Fibroblast of pulmonary artery (primary cell): ENCODE data around the gene GATA2.

ENCODE experiments used
- DNase-seq: peaks from one replicate; pipeline ENCODE4 v3.0.0-alpha.2; 2010; ENCODE audit warnings: low read depth
- H3K4me3 ChIP-seq: replicated peaks from 2 replicates; pipeline ENCODE4 v1.5.1; 2011; ENCODE audit warnings: low read depth, mild to moderate bottlenecking, control low read depth, low read length, moderate library complexity
- CTCF ChIP-seq: IDR thresholded peaks from 2 replicates; pipeline ENCODE4 v1.5.1; 2011; ENCODE audit warnings: mild to moderate bottlenecking, control low read depth, low read length, inconsistent platforms; ENCODE audit errors: missing control alignments

The GATA2 gene

GRCh38 chr3:128492671-128493569 lies at the start of gene GATA2:
Gene GATA2, minus strand, starts transcription at chr3:128493201. Its CDS starts 6,170 bp downstream, at chr3:128487031.
- TF ChIP-seq CTCF = no peak
- H3K4me3 ChIP-seq = peak within 1 kb of the TSS; percentile 3
- no peak for DNase-seq

DNA sequence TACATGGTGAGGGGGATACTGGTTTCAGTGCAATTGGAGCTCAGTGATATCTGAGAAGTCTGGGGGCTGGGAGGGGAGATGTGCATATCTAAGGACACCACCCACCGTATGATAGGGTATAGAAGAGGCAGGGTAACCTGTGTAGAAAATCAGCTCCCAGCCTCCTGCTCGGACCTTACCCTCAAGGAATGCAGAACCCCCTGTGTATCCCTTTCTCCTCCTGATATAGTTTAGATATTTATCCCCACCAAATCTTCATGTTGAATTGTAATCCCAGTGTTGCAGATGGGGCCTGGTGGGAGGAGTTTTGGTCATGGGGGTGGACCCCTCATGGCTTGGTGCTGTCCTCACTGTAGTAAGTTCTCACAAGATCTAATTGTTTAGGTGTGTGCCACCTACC lies 48.2 kb upstream of the GATA2 start:
- TF ChIP-seq CTCF = no peak

DNA sequence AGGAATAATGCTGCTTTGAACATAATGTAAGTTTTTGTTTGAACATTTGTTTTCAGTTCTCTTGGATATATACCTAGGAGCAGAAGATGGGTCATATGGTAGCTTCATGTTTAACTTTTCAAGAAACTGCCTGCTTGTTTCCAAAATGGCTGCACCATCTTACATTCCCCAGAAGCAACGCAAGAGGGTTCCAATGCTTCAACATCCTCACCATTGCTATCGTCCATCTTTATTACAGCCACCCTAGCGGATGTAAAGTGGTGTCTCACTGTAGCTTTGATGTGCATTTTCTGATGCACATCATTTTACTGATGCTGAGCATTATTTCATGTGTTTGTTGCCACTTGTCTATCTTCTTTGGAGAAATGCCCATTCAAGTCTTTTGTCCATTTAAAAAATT lies 46.4 kb upstream of the GATA2 start:
- no peak for DNase-seq
- no peak for TF ChIP-seq CTCF
- no peak overlapping the region for H3K4me3 ChIP-seq

More for the DNA sequence above, 48.2 kb upstream of the GATA2 start:
- DNase-seq = no peak
- H3K4me3 ChIP-seq = no peak overlapping the region

DNA sequence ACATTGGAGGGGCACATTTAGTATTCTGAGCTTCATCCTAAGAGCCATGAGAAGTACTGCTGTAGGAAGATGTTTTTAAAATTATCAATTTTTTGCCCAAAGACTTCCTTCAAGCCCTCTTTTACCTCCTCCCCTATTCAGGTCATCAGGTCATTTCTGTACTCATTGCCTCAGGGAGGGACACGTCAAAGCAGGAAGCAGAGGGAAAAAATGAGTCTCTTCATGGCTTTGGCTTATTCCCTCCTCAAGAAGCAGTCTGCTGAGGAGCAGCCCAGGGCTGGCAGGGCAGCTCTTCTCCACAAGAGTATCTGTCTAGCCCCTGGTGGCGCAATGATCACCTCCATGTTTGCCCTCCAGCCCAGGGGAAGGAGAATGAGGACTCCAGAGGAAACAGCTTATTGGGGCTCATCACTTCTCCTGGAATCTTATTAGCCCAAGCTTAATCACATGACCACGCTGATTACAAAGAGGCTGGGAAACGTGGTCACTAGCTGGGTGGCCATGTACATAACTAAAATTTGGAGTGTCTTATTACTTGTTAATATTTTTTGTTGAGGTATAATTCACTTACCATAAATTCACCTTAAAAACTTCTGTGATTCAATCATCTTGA lies 44.2 kb upstream of the GATA2 start:
- H3K4me3 ChIP-seq = no peak overlapping the region
- DNase-seq = no peak
- TF ChIP-seq CTCF = no peak

GRCh38 chr3:128532012-128532983 lies 39.3 kb upstream of the GATA2 start:
- no peak for TF ChIP-seq CTCF
- H3K4me3 ChIP-seq = no peak overlapping the region
- no peak for DNase-seq

DNA sequence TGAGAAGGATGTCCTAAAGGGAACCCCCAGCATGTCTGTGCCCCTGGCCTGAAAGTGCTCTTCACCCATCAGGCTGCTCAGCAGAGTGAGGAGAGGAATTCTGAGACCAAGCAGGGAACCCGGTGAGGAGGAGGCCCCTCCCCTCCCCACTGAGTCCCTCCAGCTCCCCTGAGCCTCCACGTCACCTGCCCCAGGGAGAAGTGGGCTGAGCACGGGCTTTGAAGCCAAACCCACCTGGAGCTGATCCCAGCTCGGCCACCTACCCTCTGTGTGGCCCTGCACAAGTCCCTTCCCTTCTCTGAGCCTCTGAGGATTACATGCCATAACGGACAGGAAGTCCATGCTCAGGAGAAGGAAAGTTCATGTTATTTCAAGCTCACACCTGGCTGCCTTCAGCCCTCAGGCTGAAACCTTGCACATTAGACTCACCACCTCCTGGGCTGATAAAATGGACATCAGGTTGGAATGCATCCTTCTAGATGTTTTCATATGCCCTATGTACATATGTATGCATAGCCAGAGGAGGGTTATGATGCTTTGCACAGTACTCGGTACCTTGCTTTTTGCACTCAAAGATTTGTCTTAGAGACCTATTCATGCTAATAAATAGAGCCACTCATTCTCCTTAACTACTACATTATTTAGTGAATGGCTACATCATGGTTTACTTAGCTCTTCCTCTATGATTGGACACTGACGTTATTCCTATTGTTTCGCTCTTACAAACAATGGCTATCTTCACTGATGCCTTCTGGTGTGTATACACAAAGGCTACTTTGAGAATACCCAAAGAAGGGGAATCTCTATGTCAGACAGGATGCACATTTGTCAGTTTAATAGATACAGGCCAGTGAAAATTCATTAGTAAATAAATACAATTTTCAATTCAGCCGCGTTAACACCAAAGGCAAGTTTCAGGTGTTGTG lies 31.6 kb upstream of the GATA2 start:
- no peak overlapping the region for H3K4me3 ChIP-seq
- TF ChIP-seq CTCF = no peak
- no peak for DNase-seq
